Ishikawa (cell line): ENCODE results near the gene GLB1L.

ENCODE experiments used
- CEBPB ChIP-seq: IDR thresholded peaks from 2 replicates; pipeline ENCODE4 v1.6.1; 2012
- CREB1 ChIP-seq: IDR thresholded peaks from 2 replicates; pipeline ENCODE4 v1.6.1; 2012; ENCODE audit warnings: low read depth
- EGR1 ChIP-seq: IDR thresholded peaks from 2 replicates; pipeline ENCODE4 v1.6.1; 2012
- FOXM1 ChIP-seq: IDR thresholded peaks from 2 replicates; pipeline ENCODE4 v1.6.1; 2012; ENCODE audit warnings: low read depth, borderline replicate concordance
- RAD21 ChIP-seq: IDR thresholded peaks from 2 replicates; pipeline ENCODE4 v1.6.1; 2012; ENCODE audit warnings: low read depth
- TAF1 ChIP-seq: IDR thresholded peaks from 2 replicates; pipeline ENCODE4 v1.6.1; 2012; ENCODE audit warnings: low read depth, mild to moderate bottlenecking
- TEAD4 ChIP-seq: IDR thresholded peaks from 2 replicates; pipeline ENCODE4 v1.6.1; 2012
- TF ChIP-seq, protein P1 (sequence below): IDR thresholded peaks from 2 replicates; pipeline ENCODE4 v1.6.1; 2012; ENCODE audit warnings: low read depth, mild to moderate bottlenecking
- TF ChIP-seq, protein P2 (sequence below): IDR thresholded peaks from 2 replicates; pipeline ENCODE4 v1.6.1; 2012
- TF ChIP-seq, protein P3 (sequence below): IDR thresholded peaks from 2 replicates; pipeline ENCODE4 v1.6.1; 2012

DNA sequence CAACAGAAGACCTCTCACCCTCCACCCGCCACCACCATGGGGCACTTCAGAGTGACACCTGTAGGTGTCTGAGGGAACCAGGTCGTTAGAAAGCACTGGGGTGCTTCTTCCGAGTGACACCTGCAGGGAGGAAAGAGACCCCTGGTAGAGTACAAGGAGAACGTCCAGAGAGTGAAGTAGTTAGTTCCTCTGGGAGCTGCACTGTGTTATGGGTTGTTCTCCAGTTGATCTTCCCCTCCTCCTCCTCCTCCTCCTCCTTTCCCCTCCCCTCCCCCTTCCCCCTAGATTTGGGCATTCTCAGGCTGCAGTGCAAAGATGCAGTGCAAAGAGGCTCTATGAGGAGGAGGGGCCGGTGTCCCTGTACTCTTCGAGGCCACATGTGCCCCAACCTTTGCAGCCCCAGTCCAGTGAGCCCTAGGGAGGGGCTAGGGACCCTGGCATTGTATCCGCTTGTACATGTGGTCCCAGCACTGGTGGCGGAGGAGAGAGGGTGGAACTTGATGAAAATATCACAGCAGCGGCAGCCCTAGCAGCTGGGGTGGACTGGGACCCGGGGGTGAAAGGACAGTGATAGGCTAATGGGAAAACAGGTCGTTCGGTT, 34.8 kb upstream of the GLB1L start:
- TF ChIP-seq, protein P1, sequence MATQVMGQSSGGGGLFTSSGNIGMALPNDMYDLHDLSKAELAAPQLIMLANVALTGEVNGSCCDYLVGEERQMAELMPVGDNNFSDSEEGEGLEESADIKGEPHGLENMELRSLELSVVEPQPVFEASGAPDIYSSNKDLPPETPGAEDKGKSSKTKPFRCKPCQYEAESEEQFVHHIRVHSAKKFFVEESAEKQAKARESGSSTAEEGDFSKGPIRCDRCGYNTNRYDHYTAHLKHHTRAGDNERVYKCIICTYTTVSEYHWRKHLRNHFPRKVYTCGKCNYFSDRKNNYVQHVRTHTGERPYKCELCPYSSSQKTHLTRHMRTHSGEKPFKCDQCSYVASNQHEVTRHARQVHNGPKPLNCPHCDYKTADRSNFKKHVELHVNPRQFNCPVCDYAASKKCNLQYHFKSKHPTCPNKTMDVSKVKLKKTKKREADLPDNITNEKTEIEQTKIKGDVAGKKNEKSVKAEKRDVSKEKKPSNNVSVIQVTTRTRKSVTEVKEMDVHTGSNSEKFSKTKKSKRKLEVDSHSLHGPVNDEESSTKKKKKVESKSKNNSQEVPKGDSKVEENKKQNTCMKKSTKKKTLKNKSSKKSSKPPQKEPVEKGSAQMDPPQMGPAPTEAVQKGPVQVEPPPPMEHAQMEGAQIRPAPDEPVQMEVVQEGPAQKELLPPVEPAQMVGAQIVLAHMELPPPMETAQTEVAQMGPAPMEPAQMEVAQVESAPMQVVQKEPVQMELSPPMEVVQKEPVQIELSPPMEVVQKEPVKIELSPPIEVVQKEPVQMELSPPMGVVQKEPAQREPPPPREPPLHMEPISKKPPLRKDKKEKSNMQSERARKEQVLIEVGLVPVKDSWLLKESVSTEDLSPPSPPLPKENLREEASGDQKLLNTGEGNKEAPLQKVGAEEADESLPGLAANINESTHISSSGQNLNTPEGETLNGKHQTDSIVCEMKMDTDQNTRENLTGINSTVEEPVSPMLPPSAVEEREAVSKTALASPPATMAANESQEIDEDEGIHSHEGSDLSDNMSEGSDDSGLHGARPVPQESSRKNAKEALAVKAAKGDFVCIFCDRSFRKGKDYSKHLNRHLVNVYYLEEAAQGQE = no peak
- TF ChIP-seq, protein P2, sequence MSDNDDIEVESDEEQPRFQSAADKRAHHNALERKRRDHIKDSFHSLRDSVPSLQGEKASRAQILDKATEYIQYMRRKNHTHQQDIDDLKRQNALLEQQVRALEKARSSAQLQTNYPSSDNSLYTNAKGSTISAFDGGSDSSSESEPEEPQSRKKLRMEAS = no peak
- no peak for TF ChIP-seq EGR1
- TF ChIP-seq RAD21 = no peak
- TF ChIP-seq FOXM1 = no peak
- no peak for TF ChIP-seq CEBPB
- TF ChIP-seq CREB1 = no peak
- no peak for TF ChIP-seq TAF1
- TF ChIP-seq, protein P3, sequence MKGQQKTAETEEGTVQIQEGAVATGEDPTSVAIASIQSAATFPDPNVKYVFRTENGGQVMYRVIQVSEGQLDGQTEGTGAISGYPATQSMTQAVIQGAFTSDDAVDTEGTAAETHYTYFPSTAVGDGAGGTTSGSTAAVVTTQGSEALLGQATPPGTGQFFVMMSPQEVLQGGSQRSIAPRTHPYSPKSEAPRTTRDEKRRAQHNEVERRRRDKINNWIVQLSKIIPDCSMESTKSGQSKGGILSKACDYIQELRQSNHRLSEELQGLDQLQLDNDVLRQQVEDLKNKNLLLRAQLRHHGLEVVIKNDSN = no peak
- no peak for TF ChIP-seq TEAD4
